EH (cell line): ENCODE results near the gene SMPD1.
A peak's percentile ranks its signal among the peaks of the same experiment; 100 is the strongest.

Experiments
- DNase-seq: peaks from one replicate; pipeline ENCODE4 v3.0.0-alpha.2; 2015; ENCODE audit warnings: low read depth

The SMPD1 gene

GRCh38 chr11:6389905-6390717 is at the start of gene SMPD1:
TSS of gene SMPD1 (plus strand) at chr11:6390474. CDS start at chr11:6390599, 125 bp downstream.
- DNase-seq: peak; percentile 90

- no peak for DNase-seq
Observed at GRCh38 chr11:6345366-6345765, 44.9 kb upstream of the SMPD1 start.

GRCh38 chr11:6350043-6350442 is 40.2 kb upstream of the SMPD1 start:
- no peak for DNase-seq

GRCh38 chr11:6350486-6350885 is 39.8 kb upstream of the SMPD1 start:
- no peak for DNase-seq

GRCh38 chr11:6351782-6352382 is 38.4 kb upstream of the SMPD1 start:
- DNase-seq: no peak

GRCh38 chr11:6353367-6353987 is 36.8 kb upstream of the SMPD1 start:
- peak; percentile 56 for DNase-seq

GRCh38 chr11:6354651-6355485 is 35.4 kb upstream of the SMPD1 start:
- DNase-seq: peak; percentile 21

GRCh38 chr11:6356503-6357055 is 33.7 kb upstream of the SMPD1 start:
- DNase-seq: no peak

GRCh38 chr11:6357222-6357621 is 33.1 kb upstream of the SMPD1 start:
- DNase-seq: peak; percentile 95

GRCh38 chr11:6360183-6360582 is 30.1 kb upstream of the SMPD1 start:
- DNase-seq: no peak

- DNase-seq: peak; percentile 11
Observed at GRCh38 chr11:6362185-6362872, 27.9 kb upstream of the SMPD1 start.

GRCh38 chr11:6362873-6363678 is 27.2 kb upstream of the SMPD1 start:
- peak; percentile 81 for DNase-seq

GRCh38 chr11:6365659-6366058 is 24.6 kb upstream of the SMPD1 start:
- DNase-seq: no peak

GRCh38 chr11:6371825-6372224 is 18.4 kb upstream of the SMPD1 start:
- DNase-seq: peak; percentile 16

GRCh38 chr11:6377902-6378639 is 12.2 kb upstream of the SMPD1 start:
- no peak for DNase-seq

GRCh38 chr11:6378640-6378989 is 11.7 kb upstream of the SMPD1 start:
- DNase-seq: no peak

GRCh38 chr11:6385046-6385777 is 5.1 kb upstream of the SMPD1 start:
- no peak for DNase-seq

- peak; percentile 55 for DNase-seq
Observed at GRCh38 chr11:6387811-6388599, 2.3 kb upstream of the SMPD1 start.
